GM12801 (cell line): ENCODE results near the gene MRPS5.

Experiments
- CTCF ChIP-seq: IDR thresholded peaks from one replicate; pipeline ENCODE4 v1.5.1; 2011; ENCODE audit warnings: control low read depth; ENCODE audit not compliant: insufficient read length; ENCODE audit errors: extremely low read depth

Gene MRPS5

GRCh38 chr2:95058466-95058988, 63.1 kb downstream of the MRPS5 start:
- TF ChIP-seq CTCF = no peak

- no peak for TF ChIP-seq CTCF
These were observed 63.9 kb downstream of the MRPS5 start for GRCh38 chr2:95057535-95058370.

- TF ChIP-seq CTCF = no peak
These were observed 64.8 kb downstream of the MRPS5 start for GRCh38 chr2:95056461-95057459.

- no peak for TF ChIP-seq CTCF
These were observed 65.6 kb downstream of the MRPS5 start for GRCh38 chr2:95056044-95056443.

GRCh38 chr2:95055262-95055661, 66.3 kb downstream of the MRPS5 start:
- no peak for TF ChIP-seq CTCF

GRCh38 chr2:95054016-95054415, 67.6 kb downstream of the MRPS5 start:
- TF ChIP-seq CTCF = no peak

- no peak for TF ChIP-seq CTCF
These were observed 68.1 kb downstream of the MRPS5 start for GRCh38 chr2:95053543-95053942.
